ENCODE data around the gene REXO1. TPM values are rescaled to one million over a fixed set of nuclear protein-coding genes. Genes with fewer than 3 reads are reported as not detected.

Gene REXO1
- total and polyA plus RNA-seq, 2 of the 13 experiments (the other 11 are each of a cell fraction or from before 2014, with no cell fraction given) = 5.0 to 11.2 TPM

- TF ChIP-seq IKZF4 (CRISPR knock-in tag; IDR thresholded peaks at IDR 0.05; ENCODE audit: borderline replicate concordance, low read depth, not compliant biosample characterization) = peak; percentile 87
- peak; percentile 96 for TF ChIP-seq ERF (CRISPR knock-in tag; IDR thresholded peaks at IDR 0.05)
- peak; percentile 99 for TF ChIP-seq SAP130 (CRISPR knock-in tag; IDR thresholded peaks at IDR 0.05; ENCODE audit: low read depth)
- TF ChIP-seq, protein P1, sequence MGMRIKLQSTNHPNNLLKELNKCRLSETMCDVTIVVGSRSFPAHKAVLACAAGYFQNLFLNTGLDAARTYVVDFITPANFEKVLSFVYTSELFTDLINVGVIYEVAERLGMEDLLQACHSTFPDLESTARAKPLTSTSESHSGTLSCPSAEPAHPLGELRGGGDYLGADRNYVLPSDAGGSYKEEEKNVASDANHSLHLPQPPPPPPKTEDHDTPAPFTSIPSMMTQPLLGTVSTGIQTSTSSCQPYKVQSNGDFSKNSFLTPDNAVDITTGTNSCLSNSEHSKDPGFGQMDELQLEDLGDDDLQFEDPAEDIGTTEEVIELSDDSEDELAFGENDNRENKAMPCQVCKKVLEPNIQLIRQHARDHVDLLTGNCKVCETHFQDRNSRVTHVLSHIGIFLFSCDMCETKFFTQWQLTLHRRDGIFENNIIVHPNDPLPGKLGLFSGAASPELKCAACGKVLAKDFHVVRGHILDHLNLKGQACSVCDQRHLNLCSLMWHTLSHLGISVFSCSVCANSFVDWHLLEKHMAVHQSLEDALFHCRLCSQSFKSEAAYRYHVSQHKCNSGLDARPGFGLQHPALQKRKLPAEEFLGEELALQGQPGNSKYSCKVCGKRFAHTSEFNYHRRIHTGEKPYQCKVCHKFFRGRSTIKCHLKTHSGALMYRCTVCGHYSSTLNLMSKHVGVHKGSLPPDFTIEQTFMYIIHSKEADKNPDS (CRISPR knock-in tag; IDR thresholded peaks at IDR 0.05) = peak; percentile 84; the same call in 1 of the 2 replicates
- TF ChIP-seq ZNF563 (CRISPR knock-in tag; IDR thresholded peaks at IDR 0.05) = peak; percentile 59; the same call in 1 of the 2 replicates
- TF ChIP-seq HOMEZ (CRISPR knock-in tag; IDR thresholded peaks at IDR 0.05; ENCODE audit: low read depth) = peak; percentile 36; the same call in 1 of the 2 replicates
- peak; percentile 70; the same call in 1 of the 2 replicates for TF ChIP-seq ZSCAN25 (CRISPR knock-in tag; IDR thresholded peaks at IDR 0.05)
- no peak for TF ChIP-seq MATR3 (CRISPR knock-in tag; IDR thresholded peaks at IDR 0.05)
- TF ChIP-seq RBAK (CRISPR knock-in tag; IDR thresholded peaks at IDR 0.05) = no peak
- TF ChIP-seq MTA1 (CRISPR knock-in tag; IDR thresholded peaks at IDR 0.05; ENCODE audit: borderline replicate concordance) = peak; percentile 69; the same call in 1 of the 2 replicates
- 0 out of 2 replicates have a peak, but pooled peaks have one; percentile 68 for TF ChIP-seq ZNF678 (CRISPR knock-in tag; IDR thresholded peaks at IDR 0.05)
- 0 out of 2 replicates have a peak, but pooled peaks have one; percentile 29 for TF ChIP-seq ZNF251 (CRISPR knock-in tag; IDR thresholded peaks at IDR 0.05)
- TF ChIP-seq SMAD3 (CRISPR knock-in tag; IDR thresholded peaks at IDR 0.05) = peak; percentile 50; the same call in 1 of the 2 replicates
- TF ChIP-seq ZEB1 (IDR thresholded peaks at IDR 0.05; ENCODE audit: insufficient replicate concordance, low read depth) = peak; percentile 37
- TF ChIP-seq, protein P2, sequence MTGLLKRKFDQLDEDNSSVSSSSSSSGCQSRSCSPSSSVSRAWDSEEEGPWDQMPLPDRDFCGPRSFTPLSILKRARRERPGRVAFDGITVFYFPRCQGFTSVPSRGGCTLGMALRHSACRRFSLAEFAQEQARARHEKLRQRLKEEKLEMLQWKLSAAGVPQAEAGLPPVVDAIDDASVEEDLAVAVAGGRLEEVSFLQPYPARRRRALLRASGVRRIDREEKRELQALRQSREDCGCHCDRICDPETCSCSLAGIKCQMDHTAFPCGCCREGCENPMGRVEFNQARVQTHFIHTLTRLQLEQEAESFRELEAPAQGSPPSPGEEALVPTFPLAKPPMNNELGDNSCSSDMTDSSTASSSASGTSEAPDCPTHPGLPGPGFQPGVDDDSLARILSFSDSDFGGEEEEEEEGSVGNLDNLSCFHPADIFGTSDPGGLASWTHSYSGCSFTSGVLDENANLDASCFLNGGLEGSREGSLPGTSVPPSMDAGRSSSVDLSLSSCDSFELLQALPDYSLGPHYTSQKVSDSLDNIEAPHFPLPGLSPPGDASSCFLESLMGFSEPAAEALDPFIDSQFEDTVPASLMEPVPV (CRISPR knock-in tag; IDR thresholded peaks at IDR 0.05) = peak; percentile 48; the same call in 1 of the 2 replicates
- peak; percentile 95 for TF ChIP-seq ARNT2 (CRISPR knock-in tag; IDR thresholded peaks at IDR 0.05; ENCODE audit: low read depth)
- no peak for TF ChIP-seq PAF1 (CRISPR knock-in tag; IDR thresholded peaks at IDR 0.05)
- TF ChIP-seq TMF1 (CRISPR knock-in tag; IDR thresholded peaks at IDR 0.05; ENCODE audit: low read depth) = peak; percentile 56; the same call in 1 of the 2 replicates
- TF ChIP-seq, protein P3, sequence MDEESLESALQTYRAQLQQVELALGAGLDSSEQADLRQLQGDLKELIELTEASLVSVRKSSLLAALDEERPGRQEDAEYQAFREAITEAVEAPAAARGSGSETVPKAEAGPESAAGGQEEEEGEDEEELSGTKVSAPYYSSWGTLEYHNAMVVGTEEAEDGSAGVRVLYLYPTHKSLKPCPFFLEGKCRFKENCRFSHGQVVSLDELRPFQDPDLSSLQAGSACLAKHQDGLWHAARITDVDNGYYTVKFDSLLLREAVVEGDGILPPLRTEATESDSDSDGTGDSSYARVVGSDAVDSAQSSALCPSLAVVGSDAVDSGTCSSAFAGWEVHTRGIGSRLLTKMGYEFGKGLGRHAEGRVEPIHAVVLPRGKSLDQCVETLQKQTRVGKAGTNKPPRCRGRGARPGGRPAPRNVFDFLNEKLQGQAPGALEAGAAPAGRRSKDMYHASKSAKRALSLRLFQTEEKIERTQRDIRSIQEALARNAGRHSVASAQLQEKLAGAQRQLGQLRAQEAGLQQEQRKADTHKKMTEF (CRISPR knock-in tag; IDR thresholded peaks at IDR 0.05) = peak; percentile 93
- TF ChIP-seq TBX3 (IDR thresholded peaks at IDR 0.05; ENCODE audit: borderline replicate concordance) = peak; percentile 84
These were observed 27.6 kb upstream of the REXO1 start (continued) for GRCh38 chr19:1875646-1876495.

Data from HepG2 (cell line).